Kasumi-1 (cell line): ENCODE measurements around the gene DVL3.
A peak's percentile ranks its signal among the peaks of the same experiment; 100 is the strongest.
"Not testable (repeated sequence)": the region's sequence is repeated elsewhere in the genome, so short reads cannot be mapped to it uniquely, and the experiment has no call there.

ENCODE experiments used
- DNase-seq, 2 experiments: peaks; one replicate each; lab custom pipeline; 2025; lab: John Stamatoyannopoulos, UW

The DVL3 gene

GRCh38 chr3:184154885-184155643 lies at the start of gene DVL3:
Gene DVL3, plus strand, starts transcription at chr3:184155377. Its CDS starts 259 bp downstream, at chr3:184155636.
- peak in 1 of 2 experiments; percentile 26 for DNase-seq

- DNase-seq: no peak
Measured at GRCh38 chr3:184110316-184110725, 44.9 kb upstream of the DVL3 start.

GRCh38 chr3:184116017-184116416 lies 39.2 kb upstream of the DVL3 start:
- no peak for DNase-seq

- no peak for DNase-seq
Measured at GRCh38 chr3:184117636-184118035, 37.5 kb upstream of the DVL3 start.

GRCh38 chr3:184121031-184121430 lies 34.1 kb upstream of the DVL3 start:
- not testable (repeated sequence) for DNase-seq

GRCh38 chr3:184126006-184126405 lies 29.2 kb upstream of the DVL3 start:
- no peak for DNase-seq

GRCh38 chr3:184129012-184129411 lies 26.2 kb upstream of the DVL3 start:
- peak; percentile 55 to 56 for DNase-seq

GRCh38 chr3:184132945-184133344 lies 22.2 kb upstream of the DVL3 start:
- no peak for DNase-seq

- DNase-seq: peak; percentile 85 to 87
Measured at GRCh38 chr3:184133840-184134745, 21.1 kb upstream of the DVL3 start.

GRCh38 chr3:184134746-184135148 lies 20.4 kb upstream of the DVL3 start:
- DNase-seq: peak; percentile 53 to 56

- DNase-seq: peak; percentile 96
Measured at GRCh38 chr3:184135149-184135910, 19.8 kb upstream of the DVL3 start, which contains the start of gene EIF2B5. Gene EIF2B5, plus strand, starts transcription at chr3:184135358. Its CDS starts 28 bp downstream, at chr3:184135386.

- DNase-seq: no peak
Measured at GRCh38 chr3:184135911-184136260, 19.3 kb upstream of the DVL3 start.

GRCh38 chr3:184140436-184140835 lies 14.7 kb upstream of the DVL3 start:
- no peak for DNase-seq

GRCh38 chr3:184142199-184142598 lies 13.0 kb upstream of the DVL3 start:
- DNase-seq: no peak

- no peak for DNase-seq
Measured at GRCh38 chr3:184143327-184143726, 11.8 kb upstream of the DVL3 start.

GRCh38 chr3:184144505-184144904 lies 10.7 kb upstream of the DVL3 start:
- DNase-seq: no peak

GRCh38 chr3:184145111-184145524 lies 10.1 kb upstream of the DVL3 start:
- DNase-seq: no peak

GRCh38 chr3:184145751-184146270 lies 9.4 kb upstream of the DVL3 start:
- no peak for DNase-seq

- no peak for DNase-seq
Measured at GRCh38 chr3:184148076-184148475, 7.1 kb upstream of the DVL3 start.

- no peak for DNase-seq
Measured at GRCh38 chr3:184149123-184149522, 6.1 kb upstream of the DVL3 start.

GRCh38 chr3:184149770-184150169 lies 5.4 kb upstream of the DVL3 start:
- peak in 1 of 2 experiments; percentile 15 for DNase-seq
